ENCODE measurements around the gene HIF3A.

The HIF3A gene

DNA sequence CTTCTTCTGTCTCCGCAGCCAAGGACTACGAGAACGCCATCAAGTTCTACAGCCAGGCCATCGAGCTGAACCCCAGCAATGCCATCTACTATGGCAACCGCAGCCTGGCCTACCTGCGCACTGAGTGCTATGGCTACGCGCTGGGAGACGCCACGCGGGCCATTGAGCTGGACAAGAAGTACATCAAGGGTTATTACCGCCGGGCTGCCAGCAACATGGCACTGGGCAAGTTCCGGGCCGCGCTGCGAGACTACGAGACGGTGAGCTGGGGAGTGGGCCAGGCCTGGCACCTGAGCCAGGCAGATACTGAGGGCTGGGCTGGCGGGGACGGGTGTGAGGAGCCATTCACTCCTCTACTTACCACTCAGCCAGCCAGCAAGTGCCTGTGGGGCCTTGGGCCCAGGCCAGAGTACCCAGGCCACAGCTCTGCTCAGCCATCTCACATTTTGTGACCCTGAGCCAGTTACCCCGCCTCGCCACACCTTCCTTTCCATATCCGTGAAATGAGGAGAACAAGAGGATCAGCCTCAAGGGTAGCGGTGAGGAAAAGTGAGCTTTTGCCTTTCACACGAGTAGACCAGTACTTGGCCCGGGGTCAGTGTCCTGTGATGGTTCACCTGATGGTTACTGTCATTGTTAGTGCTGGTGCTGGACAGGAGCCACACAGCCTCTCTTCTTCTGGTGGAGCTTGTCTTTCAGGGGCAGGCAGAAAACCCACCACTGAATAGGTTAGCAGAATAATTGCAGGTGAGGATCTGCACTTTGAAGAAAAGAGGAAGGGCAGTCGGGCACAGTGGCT lies 57.1 kb downstream of the HIF3A start:
- no peak overlapping the region for H3K27ac Mint-ChIP-seq
- no peak overlapping the region for H3K4me3 Mint-ChIP-seq
- H3K27me3 Mint-ChIP-seq = no peaks in the 10 kb centered on the region
- no peak for ATAC-seq
- H3K4me1 Mint-ChIP-seq = peaks cover 69% of the 10 kb centered on the region
- H3K36me3 Mint-ChIP-seq (ENCODE audit: low read depth) = peaks cover 43% of the 10 kb centered on the region
- no peak for DNase-seq
- no peaks in the 10 kb centered on the region for H3K9me3 Mint-ChIP-seq

DNA sequence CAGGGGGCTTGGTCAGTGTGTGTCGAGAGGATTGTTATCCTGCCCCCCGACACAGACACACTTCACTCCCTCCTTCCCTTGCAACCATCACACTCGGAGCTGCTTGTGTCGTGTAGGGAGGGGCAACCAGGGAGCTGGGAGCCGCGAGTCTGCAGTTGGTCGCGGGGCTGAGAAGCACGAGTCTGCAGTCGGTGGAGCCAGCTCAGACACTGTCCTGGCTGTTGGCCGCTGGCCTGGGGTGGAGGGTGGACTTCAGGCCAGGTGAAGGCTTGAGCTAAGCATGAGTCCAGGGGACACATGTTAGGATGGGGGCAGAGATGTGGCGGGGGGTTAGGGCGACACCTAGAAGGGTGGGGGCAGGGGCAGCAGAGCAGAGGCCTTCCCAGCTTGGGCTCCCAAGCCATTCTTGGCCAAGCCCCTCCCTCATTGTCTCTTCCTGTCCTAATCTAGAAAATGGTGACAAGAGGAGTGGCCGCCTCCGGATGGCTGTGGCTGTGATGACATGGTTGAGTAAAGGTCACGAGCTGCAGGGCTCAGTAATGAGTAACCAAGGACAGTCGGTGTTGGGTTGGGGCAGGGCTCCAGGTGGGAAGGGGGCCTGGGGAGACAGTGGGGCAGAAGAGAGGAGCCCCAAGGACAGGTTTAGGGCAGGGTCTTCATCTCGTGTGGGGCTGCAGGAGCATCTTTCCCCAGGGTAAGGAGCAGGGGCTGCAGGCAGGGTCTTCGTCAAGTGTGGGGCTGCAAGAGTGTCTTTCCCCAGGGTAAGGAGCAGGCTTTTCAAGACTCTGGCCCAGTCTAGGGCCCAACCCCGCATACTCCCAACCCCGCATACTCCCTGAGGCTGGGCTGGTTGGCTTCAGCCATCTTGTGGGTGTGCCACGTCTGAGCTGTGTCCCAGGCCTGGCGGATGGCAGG lies 58.6 kb downstream of the HIF3A start:
- H3K9me3 Mint-ChIP-seq = no peaks in the 10 kb centered on the region
- ATAC-seq (peak; percentile 86), DNase-seq (peak; percentile 61)
- H3K27ac Mint-ChIP-seq = peak overlapping the region; percentile 77
- no peaks in the 10 kb centered on the region for H3K27me3 Mint-ChIP-seq
- H3K4me1 Mint-ChIP-seq = peaks cover 61% of the 10 kb centered on the region
- H3K36me3 Mint-ChIP-seq (ENCODE audit: low read depth) = peaks cover 40% of the 10 kb centered on the region
- H3K4me3 Mint-ChIP-seq = no peak overlapping the region

DNA sequence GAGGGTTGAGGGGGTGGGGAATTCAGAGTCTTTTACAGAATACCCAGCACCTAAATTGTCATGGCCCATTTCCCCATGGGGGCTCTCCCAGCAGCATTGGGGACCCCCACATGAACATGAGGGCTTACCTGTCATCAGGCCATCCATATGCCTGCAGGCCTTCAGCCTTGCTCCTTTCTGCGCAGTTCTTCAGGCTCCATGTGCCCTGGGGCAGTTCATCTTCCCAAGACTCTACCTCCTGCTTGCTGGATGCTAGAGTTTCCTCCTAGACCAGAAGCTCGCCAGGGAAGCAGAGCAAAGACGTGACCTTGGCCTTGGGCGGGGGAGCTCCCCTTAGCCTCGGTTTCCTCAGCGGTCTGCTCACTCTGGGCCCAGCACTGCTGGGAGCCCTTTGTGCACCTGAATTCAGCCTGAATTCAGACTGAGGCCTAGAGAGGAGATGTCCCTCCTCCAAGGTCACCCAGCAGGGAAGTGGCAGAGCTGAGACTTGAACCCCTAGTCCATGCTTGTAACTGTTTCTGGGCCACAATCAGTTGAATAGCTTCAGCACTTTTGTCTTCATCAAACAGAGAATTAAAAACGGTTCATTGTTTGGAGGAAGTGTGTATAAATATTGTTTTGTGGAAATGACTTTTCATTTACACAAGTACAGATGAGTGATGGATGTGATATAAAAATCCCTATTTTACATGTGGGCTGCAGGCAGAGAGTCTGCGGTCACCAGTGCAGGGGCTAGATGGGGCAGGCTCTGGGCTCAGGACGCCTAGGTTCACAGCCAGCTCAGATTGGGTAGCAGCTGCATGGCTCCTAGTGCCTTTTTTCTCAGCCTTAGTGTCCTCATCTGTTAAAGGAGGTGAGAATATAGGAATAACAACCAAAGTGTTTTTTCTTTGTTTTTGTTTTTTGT lies 59.6 kb downstream of the HIF3A start:
- peaks cover 43% of the 10 kb centered on the region for H3K36me3 Mint-ChIP-seq (ENCODE audit: low read depth)
- DNase-seq (no peak), ATAC-seq (no peak)
- no peaks in the 10 kb centered on the region for H3K27me3 Mint-ChIP-seq
- H3K27ac Mint-ChIP-seq = no peak overlapping the region
- no peaks in the 10 kb centered on the region for H3K9me3 Mint-ChIP-seq
- H3K4me3 Mint-ChIP-seq = no peak overlapping the region
- peaks cover 58% of the 10 kb centered on the region for H3K4me1 Mint-ChIP-seq

DNA sequence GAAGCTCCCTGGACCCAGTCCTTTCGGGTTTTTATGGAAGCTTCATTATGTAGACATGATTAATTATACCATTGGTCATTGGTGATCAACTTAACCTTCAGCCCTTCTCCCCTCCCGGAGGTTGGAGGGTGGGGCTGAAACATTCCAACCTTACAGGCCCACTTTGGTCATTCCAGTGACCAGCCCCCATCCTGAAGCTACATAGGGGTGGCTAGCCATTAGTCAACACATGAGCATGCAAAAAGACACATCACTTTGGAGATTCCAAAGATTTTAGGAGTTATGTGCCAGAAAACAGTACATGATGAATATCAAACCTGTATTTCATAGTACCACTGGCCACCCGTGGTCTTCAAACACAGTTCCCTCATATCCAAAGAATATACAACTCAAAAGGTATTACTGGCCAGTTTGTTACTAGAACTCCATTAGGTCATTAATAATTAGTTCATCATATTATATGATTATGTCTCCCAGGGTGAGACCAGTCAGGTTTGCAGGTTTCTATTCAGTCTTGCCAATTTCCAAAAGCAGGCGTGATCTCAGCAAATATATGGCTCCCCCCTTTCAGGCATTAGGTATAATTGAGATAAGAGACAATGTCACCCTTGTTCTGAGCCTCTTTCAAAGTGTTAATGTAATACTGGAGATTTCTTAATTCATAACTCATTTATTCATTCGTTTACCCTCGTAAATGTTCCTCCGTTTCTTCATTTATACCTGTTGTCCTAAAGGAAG lies 61.2 kb downstream of the HIF3A start:
- H3K4me3 Mint-ChIP-seq = no peak overlapping the region
- no peak overlapping the region for H3K27ac Mint-ChIP-seq
- peaks cover 56% of the 10 kb centered on the region for H3K4me1 Mint-ChIP-seq
- no peaks in the 10 kb centered on the region for H3K27me3 Mint-ChIP-seq
- ATAC-seq (no peak), DNase-seq (no peak)
- H3K9me3 Mint-ChIP-seq = no peaks in the 10 kb centered on the region
- peaks cover 43% of the 10 kb centered on the region for H3K36me3 Mint-ChIP-seq (ENCODE audit: low read depth)

DNA sequence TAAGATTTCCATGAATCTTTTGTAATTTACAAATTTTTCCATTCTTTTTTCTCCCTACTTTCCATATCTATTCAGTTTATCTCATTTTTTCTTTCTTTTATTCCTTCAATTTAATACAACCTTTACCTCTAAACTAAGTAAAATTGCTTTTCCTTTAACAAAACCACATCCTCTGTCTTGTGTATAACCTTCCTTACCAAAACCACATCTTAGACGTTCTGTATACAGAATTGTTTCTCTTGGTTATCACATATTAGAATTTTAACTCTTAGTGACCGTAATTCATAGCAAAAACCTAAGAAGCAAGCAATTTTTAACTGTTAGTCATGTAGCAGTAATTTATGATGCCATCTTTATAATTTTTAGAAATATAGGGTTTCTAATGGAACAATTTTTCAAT lies 65.1 kb downstream of the HIF3A start:
- ATAC-seq = no peak
- H3K27ac Mint-ChIP-seq = peak overlapping the region; percentile 53
- H3K4me3 Mint-ChIP-seq = peak overlapping the region; percentile 40
- H3K27me3 Mint-ChIP-seq = no peaks in the 10 kb centered on the region
- DNase-seq = no peak
- H3K4me1 Mint-ChIP-seq = peaks cover 32% of the 10 kb centered on the region
- H3K9me3 Mint-ChIP-seq = no peaks in the 10 kb centered on the region
- peaks cover 50% of the 10 kb centered on the region for H3K36me3 Mint-ChIP-seq (ENCODE audit: low read depth)

DNA sequence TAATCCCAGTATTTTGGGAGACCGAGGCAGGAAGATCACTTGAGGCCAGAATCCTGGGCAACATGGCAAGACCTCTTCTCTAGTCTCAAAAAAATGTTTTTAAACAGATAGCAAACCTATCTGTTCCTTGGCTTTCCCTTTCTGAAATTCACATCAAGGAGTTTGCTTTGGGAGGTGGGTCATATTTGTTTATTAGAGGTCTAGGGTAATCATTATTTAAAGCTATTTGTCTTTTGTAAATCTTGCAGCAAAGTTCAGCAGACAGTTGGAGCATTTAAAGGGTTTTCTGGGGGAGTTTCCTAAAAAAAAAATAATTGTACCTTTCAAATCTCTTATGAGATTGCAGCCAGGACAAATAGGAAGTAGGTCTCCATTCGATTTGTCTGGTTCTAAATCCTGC lies 67.5 kb downstream of the HIF3A start:
- peaks cover 41% of the 10 kb centered on the region for H3K36me3 Mint-ChIP-seq (ENCODE audit: low read depth)
- H3K27me3 Mint-ChIP-seq = no peaks in the 10 kb centered on the region
- ATAC-seq (no peak), DNase-seq (no peak)
- no peak overlapping the region for H3K27ac Mint-ChIP-seq
- no peaks in the 10 kb centered on the region for H3K9me3 Mint-ChIP-seq
- peaks cover 35% of the 10 kb centered on the region for H3K4me1 Mint-ChIP-seq
- no peak overlapping the region for H3K4me3 Mint-ChIP-seq

DNA sequence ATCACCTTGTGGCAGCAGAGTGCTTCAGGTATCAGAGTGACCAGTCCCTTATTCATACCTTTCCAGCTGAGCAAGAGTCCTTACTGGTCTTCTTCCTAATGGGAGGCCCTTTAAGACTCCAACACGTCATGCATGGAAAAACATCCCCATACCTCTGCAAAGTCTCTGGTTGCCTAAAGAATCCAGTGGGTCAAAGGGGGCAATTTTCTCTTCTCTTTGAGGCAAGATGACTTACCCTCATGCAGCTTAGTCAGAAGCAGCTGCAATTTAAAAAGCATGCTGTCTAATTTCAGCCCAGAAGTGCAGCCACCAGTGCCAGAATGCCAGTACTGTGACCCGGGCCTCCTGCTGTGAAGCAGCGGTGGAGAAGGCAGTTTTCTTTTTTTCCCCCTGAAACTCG lies 68.7 kb downstream of the HIF3A start:
- H3K4me3 Mint-ChIP-seq = no peak overlapping the region
- DNase-seq (no peak), ATAC-seq (no peak)
- H3K27me3 Mint-ChIP-seq = no peaks in the 10 kb centered on the region
- peaks cover 27% of the 10 kb centered on the region for H3K4me1 Mint-ChIP-seq
- H3K36me3 Mint-ChIP-seq (ENCODE audit: low read depth) = peaks cover 39% of the 10 kb centered on the region
- no peaks in the 10 kb centered on the region for H3K9me3 Mint-ChIP-seq
- H3K27ac Mint-ChIP-seq = no peak overlapping the region

DNA sequence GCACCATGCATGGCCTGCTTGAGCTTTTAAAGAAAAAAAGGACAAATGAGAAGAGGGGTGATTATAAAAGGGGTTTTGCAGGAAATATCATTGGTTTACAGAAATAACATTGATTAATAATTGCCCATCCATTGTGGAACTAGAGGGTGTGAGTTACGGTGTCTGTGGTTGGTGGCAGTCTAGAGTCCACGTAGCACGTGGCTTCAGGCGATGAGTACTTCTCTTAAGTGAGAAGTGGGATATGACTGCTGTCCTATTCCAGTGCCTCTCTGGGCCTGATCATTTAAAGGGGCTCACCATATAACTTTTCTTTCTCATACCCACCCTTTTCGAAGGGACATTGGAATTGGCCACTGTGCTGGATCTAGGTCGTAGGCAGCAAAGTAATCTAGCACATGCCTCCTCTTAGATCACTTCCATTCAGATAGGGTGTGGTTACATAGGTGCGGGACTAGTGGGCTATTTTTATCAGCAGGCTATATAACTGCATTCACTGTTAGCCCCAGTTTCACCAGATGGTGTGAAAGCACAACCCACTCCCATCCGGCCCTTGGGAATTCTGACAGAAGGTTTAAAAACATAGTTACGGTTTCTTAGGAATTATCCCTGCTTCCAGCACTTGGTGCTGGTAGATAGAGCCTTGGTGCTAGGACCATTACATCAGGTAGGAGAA lies 69.9 kb downstream of the HIF3A start:
- Mint-ChIP-seq H3K9me3 (no peaks in the 10 kb centered on the region), H3K27me3 (no peaks in the 10 kb centered on the region), H3K4me3 (no peak overlapping the region), H3K36me3 (ENCODE audit: low read depth) (peaks cover 34% of the 10 kb centered on the region), H3K27ac (no peak overlapping the region), H3K4me1 (peaks cover 26% of the 10 kb centered on the region)
- DNase-seq (no peak), ATAC-seq (no peak)

DNA sequence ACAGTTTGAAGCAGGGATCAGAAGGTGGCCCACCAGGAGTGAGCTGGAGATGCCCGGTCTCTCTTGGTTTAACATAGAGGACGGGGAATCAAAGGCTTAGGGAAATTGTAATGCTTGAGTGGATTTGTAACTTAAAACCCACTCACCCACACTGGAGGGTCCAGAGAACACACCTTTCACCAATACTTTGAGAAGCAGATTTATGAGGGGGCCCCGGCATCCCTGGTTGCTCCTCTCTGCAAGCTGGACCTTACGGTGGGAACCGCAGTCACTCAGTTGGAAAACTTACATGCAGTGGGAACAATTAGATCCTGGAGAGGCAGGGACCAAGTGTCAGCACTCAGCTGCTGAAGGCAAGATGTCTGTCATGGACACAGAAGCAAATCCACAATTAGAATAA lies 70.6 kb downstream of the HIF3A start:
- H3K4me1 Mint-ChIP-seq = peaks cover 22% of the 10 kb centered on the region
- H3K9me3 Mint-ChIP-seq = no peaks in the 10 kb centered on the region
- DNase-seq (no peak), ATAC-seq (no peak)
- H3K36me3 Mint-ChIP-seq (ENCODE audit: low read depth) = peaks cover 29% of the 10 kb centered on the region
- H3K4me3 Mint-ChIP-seq = no peak overlapping the region
- H3K27me3 Mint-ChIP-seq = no peaks in the 10 kb centered on the region
- H3K27ac Mint-ChIP-seq = no peak overlapping the region

DNA sequence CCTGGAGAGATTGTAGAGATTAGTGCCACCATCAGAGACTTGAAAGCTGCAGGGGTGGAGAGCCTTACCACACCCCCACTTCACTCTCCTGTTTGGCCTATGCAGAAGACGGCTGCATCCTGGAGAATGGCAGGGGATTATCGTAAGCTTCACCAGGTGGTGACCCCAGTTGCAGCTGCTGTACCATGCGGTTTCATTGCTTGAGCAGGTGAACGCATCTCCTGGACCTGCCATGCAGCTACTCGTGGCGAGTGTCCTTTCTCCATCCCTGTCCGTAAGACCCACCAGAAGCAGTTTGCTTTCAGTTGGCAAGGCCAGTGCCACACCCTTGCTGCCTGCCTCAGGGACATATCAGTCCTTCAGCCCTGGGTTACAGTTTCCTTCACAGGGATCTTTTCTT lies 71.3 kb downstream of the HIF3A start:
- Mint-ChIP-seq H3K27ac (no peak overlapping the region), H3K4me1 (peaks cover 22% of the 10 kb centered on the region), H3K27me3 (no peaks in the 10 kb centered on the region), H3K36me3 (ENCODE audit: low read depth) (peaks cover 29% of the 10 kb centered on the region), H3K4me3 (no peak overlapping the region), H3K9me3 (no peaks in the 10 kb centered on the region)
- DNase-seq (no peak), ATAC-seq (no peak)

DNA sequence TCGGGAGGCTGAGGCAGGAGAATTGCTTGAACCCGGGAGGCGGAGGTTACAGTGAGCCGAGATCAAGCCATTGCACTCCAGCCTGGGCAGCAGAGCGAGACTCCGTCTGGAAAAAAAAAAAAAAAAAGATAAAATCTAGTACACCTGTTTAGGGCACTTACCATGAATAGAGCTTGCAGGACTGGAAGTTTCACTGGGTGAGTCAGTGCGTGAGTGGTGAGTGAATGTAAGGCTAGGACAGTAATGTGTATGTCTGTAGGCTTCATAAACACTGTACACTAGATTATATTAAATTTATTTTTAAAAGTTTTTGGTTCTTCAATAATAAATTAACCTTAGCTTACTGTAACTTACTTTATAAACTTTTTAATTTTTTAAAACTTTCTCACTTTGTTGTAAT lies 73.0 kb downstream of the HIF3A start:
- peaks cover 17% of the 10 kb centered on the region for H3K4me1 Mint-ChIP-seq
- DNase-seq (no peak), ATAC-seq (no peak)
- H3K9me3 Mint-ChIP-seq = no peaks in the 10 kb centered on the region
- peaks cover 17% of the 10 kb centered on the region for H3K36me3 Mint-ChIP-seq (ENCODE audit: low read depth)
- no peak overlapping the region for H3K4me3 Mint-ChIP-seq
- no peaks in the 10 kb centered on the region for H3K27me3 Mint-ChIP-seq
- H3K27ac Mint-ChIP-seq = no peak overlapping the region

DNA sequence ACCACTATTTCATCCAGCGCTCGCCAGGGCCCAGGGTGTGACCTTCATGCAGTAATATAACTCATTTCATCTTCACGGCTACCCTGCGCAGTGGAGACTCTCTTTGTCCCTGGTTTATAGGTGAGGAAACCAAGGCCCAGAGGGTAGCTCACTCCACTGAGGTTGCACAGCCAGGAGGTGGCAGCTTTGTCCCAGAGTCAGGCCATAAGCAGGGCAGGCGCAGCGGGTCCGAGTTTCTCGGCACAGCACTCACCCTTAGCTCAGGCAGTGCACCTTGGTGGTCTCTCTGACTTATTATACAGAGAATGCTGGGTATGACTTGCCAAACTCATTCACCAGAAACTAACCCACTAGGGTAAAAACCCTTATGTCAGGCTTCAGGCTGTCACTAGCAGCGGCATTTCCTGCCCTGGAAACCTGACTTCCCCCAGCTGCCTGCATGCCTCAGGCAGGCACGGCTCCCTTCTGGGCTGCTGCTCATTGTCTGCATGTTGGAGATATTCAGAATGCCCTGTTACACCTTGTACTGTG lies 74.6 kb downstream of the HIF3A start:
- Mint-ChIP-seq H3K36me3 (ENCODE audit: low read depth) (peaks cover 17% of the 10 kb centered on the region), H3K27ac (no peak overlapping the region)
- DNase-seq = no peak

DNA sequence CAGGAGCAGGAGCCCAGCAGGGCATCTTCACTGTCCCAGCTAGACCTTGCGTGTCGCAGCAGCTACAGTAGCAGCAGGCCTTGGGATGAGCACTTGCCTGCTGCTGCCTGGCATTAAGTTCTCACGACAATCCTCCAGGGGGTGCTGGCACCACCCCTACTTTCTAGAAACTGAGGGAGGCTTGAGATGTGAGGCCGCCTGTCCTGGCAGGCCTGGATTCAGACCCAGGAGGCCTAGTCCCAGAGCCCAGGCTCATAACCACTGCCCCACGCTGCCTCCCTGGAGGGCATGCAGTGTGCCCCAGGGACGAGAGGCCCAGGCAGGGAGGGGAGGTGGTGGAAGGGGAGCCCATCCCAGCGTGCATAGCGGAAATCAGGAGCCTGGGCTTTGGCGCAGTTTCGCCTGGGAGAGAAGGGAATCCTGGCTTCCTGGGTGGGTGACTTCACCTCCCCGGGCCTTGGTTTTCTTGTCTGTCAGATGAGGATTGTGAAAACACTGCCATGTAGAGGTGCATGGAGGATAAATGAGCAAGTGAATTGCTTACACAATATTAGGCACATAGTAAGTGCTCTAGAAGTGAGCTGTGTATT lies 76.2 kb downstream of the HIF3A start:
- Mint-ChIP-seq H3K36me3 (ENCODE audit: low read depth) (peaks cover 22% of the 10 kb centered on the region), H3K27ac (no peak overlapping the region), H3K9me3 (no peaks in the 10 kb centered on the region), H3K4me1 (peaks cover 18% of the 10 kb centered on the region), H3K27me3 (no peaks in the 10 kb centered on the region), H3K4me3 (no peak overlapping the region)
- DNase-seq = no peak
- no peak for ATAC-seq

More for the DNA sequence above, 74.6 kb downstream of the HIF3A start:
- ATAC-seq = peak; percentile 39
- no peaks in the 10 kb centered on the region for H3K27me3 Mint-ChIP-seq
- H3K4me3 Mint-ChIP-seq = no peak overlapping the region
- H3K9me3 Mint-ChIP-seq = no peaks in the 10 kb centered on the region
- H3K4me1 Mint-ChIP-seq = peaks cover 15% of the 10 kb centered on the region
